T-helper 1 cell treated with Interleukin-12 subunit alpha and Interleukin-12 subunit beta and Interleukin-4 antibody, amounts not matched to agents 30 μg/mL and 1 μg/mL, for 36 hours (primary cell): Measurements from ENCODE around the gene RPTOR.

Experiments used
- H3K27ac Mint-ChIP-seq: one replicate; pipeline ENCODE4 v1.8.0; 2021; ENCODE audit warnings: mild to moderate bottlenecking, mixed read lengths
- H3K27me3 Mint-ChIP-seq: one replicate; pipeline ENCODE4 v1.8.0; 2021; ENCODE audit warnings: low read depth, mixed read lengths
- H3K36me3 Mint-ChIP-seq: one replicate; pipeline ENCODE4 v1.8.0; 2021; ENCODE audit warnings: low read depth, mixed read lengths
- H3K4me1 Mint-ChIP-seq: one replicate; pipeline ENCODE4 v1.8.0; 2021; ENCODE audit warnings: low read depth, mixed read lengths
- H3K4me3 Mint-ChIP-seq: one replicate; pipeline ENCODE4 v1.8.0; 2021; ENCODE audit warnings: mild to moderate bottlenecking, moderate library complexity, mixed read lengths
- H3K9me3 Mint-ChIP-seq: one replicate; pipeline ENCODE4 v1.8.0; 2021; ENCODE audit warnings: mixed read lengths

Gene RPTOR

GRCh38 chr17:80992077-80992947 is 447.7 kb downstream of the RPTOR start:
- H3K27ac Mint-ChIP-seq, result peak overlapping the region; percentile 49
- peaks cover 17% of the 10 kb centered on the region for H3K4me1 Mint-ChIP-seq

DNA sequence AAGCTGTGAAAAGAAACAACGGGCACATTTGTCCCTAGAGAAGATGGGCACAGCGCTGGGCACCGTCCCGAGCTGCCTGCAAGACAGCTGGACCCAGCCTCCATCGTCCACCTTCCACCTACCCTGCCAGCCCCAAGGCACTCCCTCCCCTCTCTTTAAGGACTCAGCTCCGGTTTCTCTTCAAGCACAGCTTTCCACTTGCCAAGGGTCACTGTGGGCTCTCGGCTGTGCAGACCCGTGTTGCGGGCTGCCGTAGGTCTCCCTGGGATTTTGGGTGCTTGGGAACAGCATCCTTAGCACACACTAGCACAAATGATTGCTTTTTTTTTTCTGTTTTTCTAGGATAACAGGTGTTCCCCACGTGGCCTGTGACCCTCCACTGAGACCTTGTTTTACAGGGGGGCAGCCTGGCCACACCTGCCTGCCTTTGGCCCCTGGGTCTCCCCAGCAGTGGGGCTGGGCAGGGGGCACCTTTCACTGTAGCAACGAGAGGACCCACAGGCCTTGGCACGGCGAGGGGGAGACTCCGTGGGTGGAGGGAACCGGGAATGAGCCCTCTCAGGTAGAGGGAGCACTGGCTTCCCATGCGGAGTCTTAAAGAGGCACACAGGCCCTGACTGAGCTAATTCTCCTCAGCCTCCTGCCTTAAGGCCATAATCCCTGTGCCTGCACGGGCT is 448.4 kb downstream of the RPTOR start:
- Mint-ChIP-seq H3K27me3 (peaks cover 3% of the 10 kb centered on the region), H3K4me3 (peak overlapping the region; percentile 71), H3K9me3 (no peaks in the 10 kb centered on the region), H3K36me3 (peaks cover 10% of the 10 kb centered on the region), H3K27ac (peak overlapping the region; percentile 31), H3K4me1 (peaks cover 17% of the 10 kb centered on the region)

More at GRCh38 chr17:80992077-80992947, 447.7 kb downstream of the RPTOR start:
- H3K27me3 Mint-ChIP-seq, result peaks cover 3% of the 10 kb centered on the region
- peak overlapping the region; percentile 71 for H3K4me3 Mint-ChIP-seq
- H3K9me3 Mint-ChIP-seq, result no peaks in the 10 kb centered on the region
- peaks cover 10% of the 10 kb centered on the region for H3K36me3 Mint-ChIP-seq

DNA sequence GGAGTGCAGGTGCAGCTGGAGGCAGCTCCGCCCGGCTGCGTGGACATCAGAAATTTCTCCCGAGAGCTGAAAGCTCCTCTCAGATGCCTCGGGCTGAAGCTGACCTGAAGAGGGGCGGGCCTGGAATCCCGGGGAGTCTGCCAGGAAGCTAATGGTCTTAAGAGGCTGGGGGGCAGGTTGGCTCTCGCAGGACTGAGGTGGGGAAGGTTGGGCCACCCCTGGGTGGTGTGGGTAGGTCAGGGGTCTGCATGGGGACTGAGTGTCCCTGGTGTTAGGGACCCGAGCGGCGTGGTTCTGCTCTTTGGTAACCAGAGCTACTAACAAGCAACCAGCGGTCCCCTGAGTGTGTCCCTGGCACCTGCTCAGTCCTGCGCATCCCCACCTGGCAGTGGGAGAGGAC is 450.5 kb downstream of the RPTOR start:
- peaks cover 13% of the 10 kb centered on the region for H3K4me1 Mint-ChIP-seq
- no peak overlapping the region for H3K27ac Mint-ChIP-seq
- H3K9me3 Mint-ChIP-seq, result no peaks in the 10 kb centered on the region
- H3K36me3 Mint-ChIP-seq, result peaks cover 13% of the 10 kb centered on the region
- H3K4me3 Mint-ChIP-seq, result no peak overlapping the region
- peaks cover 3% of the 10 kb centered on the region for H3K27me3 Mint-ChIP-seq

DNA sequence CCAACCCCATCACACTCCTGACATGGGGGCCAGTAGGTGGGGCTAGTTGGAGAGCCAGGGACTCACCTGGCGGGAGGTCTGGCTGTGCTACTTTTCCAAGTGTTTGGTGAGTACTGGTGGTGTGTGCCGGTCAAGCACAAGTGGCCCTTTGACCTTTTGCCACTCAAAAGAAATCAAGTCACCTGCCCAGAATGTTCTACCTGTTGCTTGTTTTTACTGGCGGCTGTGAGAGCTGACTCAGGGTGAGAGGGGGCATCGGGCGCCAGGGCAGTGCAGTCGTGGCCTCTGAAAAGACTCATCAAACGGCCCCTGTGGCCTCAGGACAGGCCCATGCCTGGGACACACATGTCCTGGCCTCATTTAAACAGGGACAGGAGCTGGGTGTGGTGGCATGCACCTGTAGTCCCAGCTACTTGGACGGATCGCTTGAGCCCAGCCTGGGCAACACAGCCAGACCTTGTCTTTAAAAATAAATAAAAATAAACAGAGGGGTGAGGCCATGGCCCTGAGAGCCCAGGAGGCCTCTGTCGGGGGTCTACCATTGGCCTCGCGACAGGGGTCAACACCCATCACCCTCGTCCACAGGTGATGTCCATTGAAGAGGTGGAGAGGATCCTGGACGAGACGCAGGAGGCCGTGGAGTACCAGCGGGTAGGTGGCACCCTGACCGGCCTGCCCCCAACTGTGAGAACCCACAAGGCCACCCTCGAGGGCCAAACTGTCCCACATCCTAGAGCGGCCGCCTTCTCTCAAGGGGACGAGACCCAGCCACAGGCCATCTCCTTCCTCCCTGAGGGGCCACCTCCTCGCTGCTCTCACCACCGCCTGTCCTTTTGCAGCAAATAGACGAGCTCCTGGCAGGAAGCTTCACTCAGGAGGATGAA is 452.0 kb downstream of the RPTOR start:
- H3K36me3 Mint-ChIP-seq, result peaks cover 13% of the 10 kb centered on the region
- H3K9me3 Mint-ChIP-seq, result no peaks in the 10 kb centered on the region
- no peak overlapping the region for H3K27ac Mint-ChIP-seq
- peaks cover 11% of the 10 kb centered on the region for H3K4me1 Mint-ChIP-seq
- H3K27me3 Mint-ChIP-seq, result peaks cover 5% of the 10 kb centered on the region
- H3K4me3 Mint-ChIP-seq, result no peak overlapping the region

DNA sequence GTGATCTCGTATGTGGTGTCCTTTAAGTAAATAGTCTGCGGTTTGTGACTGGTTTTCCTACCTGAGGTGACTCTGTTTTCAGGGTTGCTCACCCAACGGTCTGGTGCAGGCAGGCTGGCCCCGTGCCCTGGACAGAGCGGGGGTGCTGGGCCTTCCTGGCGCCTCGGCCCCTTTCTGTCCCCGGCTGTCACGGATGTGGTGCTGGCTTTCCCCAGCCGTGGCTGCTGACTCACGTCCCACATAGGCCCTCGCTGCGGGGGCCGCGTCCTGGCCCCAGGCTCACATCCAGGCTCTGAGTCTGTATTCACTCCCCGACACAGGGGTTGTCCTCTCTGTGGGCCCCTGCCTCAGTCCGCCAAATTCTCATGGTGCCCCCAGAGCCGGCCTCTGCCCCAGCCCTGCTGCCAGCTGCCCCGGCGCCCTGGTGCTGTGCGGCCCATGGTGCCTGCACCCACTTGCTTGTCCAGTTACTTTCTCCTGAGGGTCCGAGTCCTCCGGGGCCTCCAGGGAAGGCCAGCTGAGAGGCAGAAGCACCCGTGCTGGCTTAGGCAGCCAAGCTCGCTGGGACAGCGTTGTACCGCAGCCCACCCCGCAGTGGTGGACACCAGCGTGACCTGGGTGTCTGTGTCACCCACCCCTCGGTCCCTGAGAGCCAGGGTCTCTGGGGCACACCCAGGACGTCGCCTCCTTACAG is 452.9 kb downstream of the RPTOR start:
- Mint-ChIP-seq H3K27ac (no peak overlapping the region), H3K9me3 (no peaks in the 10 kb centered on the region), H3K27me3 (peaks cover 11% of the 10 kb centered on the region), H3K36me3 (peaks cover 13% of the 10 kb centered on the region), H3K4me3 (no peak overlapping the region), H3K4me1 (peaks cover 14% of the 10 kb centered on the region)

- Mint-ChIP-seq H3K36me3 (peaks cover 13% of the 10 kb centered on the region), H3K9me3 (no peaks in the 10 kb centered on the region), H3K27me3 (peaks cover 18% of the 10 kb centered on the region), H3K4me1 (peaks cover 10% of the 10 kb centered on the region), H3K27ac (no peak overlapping the region), H3K4me3 (no peak overlapping the region)
Measured at GRCh38 chr17:80998118-80998747, 453.6 kb downstream of the RPTOR start.

DNA sequence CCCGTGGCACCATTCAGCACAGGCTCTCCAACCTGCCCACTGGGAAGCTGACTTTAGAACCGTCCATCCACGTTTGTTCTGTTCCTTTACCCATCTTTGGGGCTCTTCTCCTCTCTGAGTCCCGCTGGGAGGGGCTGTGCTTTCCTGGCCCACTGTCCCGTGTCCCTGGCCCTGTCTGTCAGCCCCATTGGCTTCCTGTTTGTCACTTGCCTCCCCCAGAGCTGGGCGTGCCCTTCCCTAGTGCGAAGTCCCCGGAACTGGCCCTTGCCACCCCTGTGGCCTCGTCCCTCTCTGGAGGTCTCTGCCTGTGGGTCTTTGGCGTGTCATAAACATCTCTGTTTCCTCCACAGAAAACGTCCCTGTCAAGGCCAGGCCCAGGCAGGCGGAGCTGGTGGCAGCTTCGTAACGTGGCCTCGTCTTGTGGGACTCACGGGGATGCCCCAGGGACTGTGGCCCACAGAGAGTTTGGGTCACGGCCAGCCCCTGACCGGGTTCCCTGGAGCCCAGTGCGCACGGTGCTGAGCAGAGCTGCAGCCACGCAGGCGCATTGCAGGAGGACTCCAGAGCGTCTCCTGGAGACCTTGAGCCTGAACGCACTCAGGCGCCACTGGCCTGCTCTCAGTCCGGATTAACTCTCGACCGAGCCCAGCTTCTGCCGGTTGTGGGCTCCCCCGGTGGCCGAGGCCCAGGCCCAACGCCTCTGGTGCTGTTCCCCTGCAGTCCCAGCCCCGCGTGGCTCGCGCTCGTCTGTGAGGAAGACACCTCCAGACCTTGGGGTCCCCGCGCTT is 454.3 kb downstream of the RPTOR start:
- H3K4me1 Mint-ChIP-seq, result peaks cover 9% of the 10 kb centered on the region
- no peaks in the 10 kb centered on the region for H3K9me3 Mint-ChIP-seq
- H3K36me3 Mint-ChIP-seq, result peaks cover 13% of the 10 kb centered on the region
- H3K4me3 Mint-ChIP-seq, result no peak overlapping the region
- H3K27me3 Mint-ChIP-seq, result peaks cover 24% of the 10 kb centered on the region
- H3K27ac Mint-ChIP-seq, result no peak overlapping the region

GRCh38 chr17:80999536-81000333 is 455.1 kb downstream of the RPTOR start:
- Mint-ChIP-seq H3K4me3 (no peak overlapping the region), H3K9me3 (no peaks in the 10 kb centered on the region), H3K27ac (no peak overlapping the region), H3K36me3 (peaks cover 15% of the 10 kb centered on the region), H3K4me1 (peaks cover 10% of the 10 kb centered on the region), H3K27me3 (peaks cover 28% of the 10 kb centered on the region)

- H3K27ac Mint-ChIP-seq, result no peak overlapping the region
- no peaks in the 10 kb centered on the region for H3K9me3 Mint-ChIP-seq
- peaks cover 31% of the 10 kb centered on the region for H3K27me3 Mint-ChIP-seq
- H3K36me3 Mint-ChIP-seq, result peaks cover 17% of the 10 kb centered on the region
- peaks cover 12% of the 10 kb centered on the region for H3K4me1 Mint-ChIP-seq
- H3K4me3 Mint-ChIP-seq, result no peak overlapping the region
Measured at GRCh38 chr17:81000334-81000630, 455.6 kb downstream of the RPTOR start.

- Mint-ChIP-seq H3K36me3 (peaks cover 13% of the 10 kb centered on the region), H3K4me1 (peaks cover 12% of the 10 kb centered on the region), H3K4me3 (no peak overlapping the region), H3K27me3 (peaks cover 32% of the 10 kb centered on the region), H3K9me3 (no peaks in the 10 kb centered on the region), H3K27ac (no peak overlapping the region)
Measured at GRCh38 chr17:81000631-81001357, 456.2 kb downstream of the RPTOR start.

- Mint-ChIP-seq H3K9me3 (no peaks in the 10 kb centered on the region), H3K27me3 (peaks cover 43% of the 10 kb centered on the region), H3K4me1 (peaks cover 12% of the 10 kb centered on the region), H3K4me3 (no peak overlapping the region), H3K36me3 (peaks cover 7% of the 10 kb centered on the region), H3K27ac (no peak overlapping the region)
Measured at GRCh38 chr17:81002013-81002384, 457.4 kb downstream of the RPTOR start.
